Astrocyte (in vitro differentiated cells and primary cell): ENCODE data around the gene TIMP3. TPM values are rescaled to one million over a fixed set of nuclear protein-coding genes. Genes with fewer than 3 reads are reported as not detected.

Source experiments
- DNase-seq: peaks from one replicate; pipeline ENCODE4 v3.0.0-alpha.2; 2010; ENCODE audit warnings: low read depth
- FAIRE-seq: peaks from 2 replicates; lab custom pipeline; 2011; peaks lifted over from hg19 to GRCh38; lab: Jason Lieb, UNC
- H2AFZ ChIP-seq: 2 replicates; pipeline ENCODE4 v1.6.0; 2012; ENCODE audit warnings: low read depth, low read length, inconsistent platforms
- H3K27ac ChIP-seq: 2 replicates; pipeline ENCODE4 v1.5.1; 2011; ENCODE audit warnings: low read depth, low read length, inconsistent platforms
- H3K27me3 ChIP-seq: 2 replicates; pipeline ENCODE4 v1.6.0; 2011; ENCODE audit warnings: low read length, inconsistent platforms; ENCODE audit not compliant: insufficient read depth
- H3K36me3 ChIP-seq: 2 replicates; pipeline ENCODE4 v1.5.1; 2011; ENCODE audit warnings: low read length, inconsistent platforms; ENCODE audit not compliant: insufficient read depth
- H3K4me1 ChIP-seq: 2 replicates; pipeline ENCODE4 v1.5.1; 2011; ENCODE audit warnings: low read length, inconsistent platforms; ENCODE audit not compliant: insufficient read depth
- H3K4me2 ChIP-seq: 2 replicates; pipeline ENCODE4 v1.6.0; 2012; ENCODE audit warnings: low read length, inconsistent platforms
- H3K4me3 ChIP-seq: 2 replicates; pipeline ENCODE4 v1.5.1; 2011; ENCODE audit warnings: low read depth, mild to moderate bottlenecking, low read length, inconsistent platforms; ENCODE audit not compliant: insufficient read depth
- H3K79me2 ChIP-seq: 2 replicates; pipeline ENCODE4 v1.6.0; 2012; ENCODE audit warnings: mild to moderate bottlenecking, low read length, inconsistent platforms; ENCODE audit not compliant: insufficient read depth
- H3K9ac ChIP-seq: 2 replicates; pipeline ENCODE4 v1.6.0; 2012; ENCODE audit warnings: mild to moderate bottlenecking, low read length, inconsistent platforms
- H3K9me3 ChIP-seq: 2 replicates; pipeline ENCODE4 v1.5.1; 2012; ENCODE audit warnings: low read depth, mild to moderate bottlenecking, low read length, inconsistent platforms; ENCODE audit not compliant: insufficient read depth
- H4K20me1 ChIP-seq: 2 replicates; pipeline ENCODE4 v1.6.0; 2012; ENCODE audit warnings: low read length, inconsistent platforms; ENCODE audit not compliant: insufficient read depth
- H3K27ac Mint-ChIP-seq: one replicate; pipeline ENCODE4 v1.8.0; 2021; ENCODE audit warnings: mild to moderate bottlenecking, mixed read lengths; ENCODE audit not compliant: unreplicated experiment
- H3K27me3 Mint-ChIP-seq: one replicate; pipeline ENCODE4 v1.8.0; 2021; ENCODE audit warnings: low read depth, mixed read lengths; ENCODE audit not compliant: unreplicated experiment
- H3K36me3 Mint-ChIP-seq: one replicate; pipeline ENCODE4 v1.8.0; 2021; ENCODE audit warnings: low read depth, mixed read lengths; ENCODE audit not compliant: unreplicated experiment
- H3K4me1 Mint-ChIP-seq: one replicate; pipeline ENCODE4 v1.8.0; 2021; ENCODE audit warnings: low read depth, mixed read lengths; ENCODE audit not compliant: unreplicated experiment
- H3K4me3 Mint-ChIP-seq: one replicate; pipeline ENCODE4 v1.8.0; 2021; ENCODE audit warnings: mild to moderate bottlenecking, moderate library complexity, mixed read lengths; ENCODE audit not compliant: unreplicated experiment
- H3K9me3 Mint-ChIP-seq: one replicate; pipeline ENCODE4 v1.8.0; 2021; ENCODE audit warnings: mild to moderate bottlenecking, mixed read lengths; ENCODE audit not compliant: unreplicated experiment
- EZH2 ChIP-seq: IDR thresholded peaks from 2 replicates; pipeline ENCODE4 v1.6.1; 2012; ENCODE audit warnings: mild to moderate bottlenecking, low read length, inconsistent platforms; ENCODE audit not compliant: insufficient read depth
- total RNA-seq: library from RNA; stranded (reverse); gene quantifications from 2 replicates; pipeline ENCODE4 v1.2.1, GENCODE V29; 2021
- TF ChIP-seq, protein P1 (sequence below): IDR thresholded peaks from 2 replicates; pipeline ENCODE4 v1.5.1; 2011; ENCODE audit warnings: low read depth, mild to moderate bottlenecking, inconsistent platforms, low read length, moderate library complexity; ENCODE audit not compliant: insufficient read depth

TIMP3 gene
- total RNA-seq, 1 donor from 2014 or later, result 145 TPM

- H3K27me3 Mint-ChIP-seq, result no peaks in the 10 kb centered on the region
- Histone ChIP-seq H3K27me3 (no peaks in the 10 kb centered on the region), H3K9ac (no peak overlapping the region), H3K4me1 (peaks cover 34% of the 10 kb centered on the region), H2AFZ (no peak overlapping the region), H3K4me2 (peak overlapping the region; percentile 55), H3K79me2 (no peaks in the 10 kb centered on the region), H3K27ac (no peak overlapping the region), H3K9me3 (no peaks in the 10 kb centered on the region), H3K4me3 (no peak overlapping the region), H4K20me1 (no peaks in the 10 kb centered on the region), H3K36me3 (no peaks in the 10 kb centered on the region)
- H3K9me3 Mint-ChIP-seq, result peaks cover 15% of the 10 kb centered on the region
- H3K27ac Mint-ChIP-seq, result no peak overlapping the region
- DNase-seq, result peak; percentile 73
- H3K4me3 Mint-ChIP-seq, result no peak overlapping the region
- H3K4me1 Mint-ChIP-seq, result peaks cover 28% of the 10 kb centered on the region
- no peak for TF ChIP-seq EZH2
- TF ChIP-seq, protein P1, sequence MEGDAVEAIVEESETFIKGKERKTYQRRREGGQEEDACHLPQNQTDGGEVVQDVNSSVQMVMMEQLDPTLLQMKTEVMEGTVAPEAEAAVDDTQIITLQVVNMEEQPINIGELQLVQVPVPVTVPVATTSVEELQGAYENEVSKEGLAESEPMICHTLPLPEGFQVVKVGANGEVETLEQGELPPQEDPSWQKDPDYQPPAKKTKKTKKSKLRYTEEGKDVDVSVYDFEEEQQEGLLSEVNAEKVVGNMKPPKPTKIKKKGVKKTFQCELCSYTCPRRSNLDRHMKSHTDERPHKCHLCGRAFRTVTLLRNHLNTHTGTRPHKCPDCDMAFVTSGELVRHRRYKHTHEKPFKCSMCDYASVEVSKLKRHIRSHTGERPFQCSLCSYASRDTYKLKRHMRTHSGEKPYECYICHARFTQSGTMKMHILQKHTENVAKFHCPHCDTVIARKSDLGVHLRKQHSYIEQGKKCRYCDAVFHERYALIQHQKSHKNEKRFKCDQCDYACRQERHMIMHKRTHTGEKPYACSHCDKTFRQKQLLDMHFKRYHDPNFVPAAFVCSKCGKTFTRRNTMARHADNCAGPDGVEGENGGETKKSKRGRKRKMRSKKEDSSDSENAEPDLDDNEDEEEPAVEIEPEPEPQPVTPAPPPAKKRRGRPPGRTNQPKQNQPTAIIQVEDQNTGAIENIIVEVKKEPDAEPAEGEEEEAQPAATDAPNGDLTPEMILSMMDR, result no peak
- FAIRE-seq, result no peak
- H3K36me3 Mint-ChIP-seq, result no peaks in the 10 kb centered on the region
Observed at GRCh38 chr22:32761251-32761903, 40.1 kb upstream of the TIMP3 start.

- no peaks in the 10 kb centered on the region for H3K36me3 ChIP-seq
- no peak overlapping the region for H2AFZ ChIP-seq
- peak overlapping the region; percentile 41 for H3K27ac ChIP-seq
- H3K9ac ChIP-seq, result peak overlapping the region; percentile 21
- no peaks in the 10 kb centered on the region for H3K79me2 ChIP-seq
- peaks cover 3% of the 10 kb centered on the region for H3K27me3 ChIP-seq
- peaks cover 21% of the 10 kb centered on the region for H3K4me1 Mint-ChIP-seq
- no peaks in the 10 kb centered on the region for H3K27me3 Mint-ChIP-seq
- H4K20me1 ChIP-seq, result no peaks in the 10 kb centered on the region
- H3K4me3 ChIP-seq, result no peak overlapping the region
- peaks cover 34% of the 10 kb centered on the region for H3K4me1 ChIP-seq
- no peak for TF ChIP-seq EZH2
- TF ChIP-seq, protein P1, result no peak
- peak overlapping the region; percentile 35 for H3K27ac Mint-ChIP-seq
- peaks cover 15% of the 10 kb centered on the region for H3K9me3 Mint-ChIP-seq
- H3K4me2 ChIP-seq, result peak overlapping the region; percentile 14
- no peak overlapping the region for H3K4me3 Mint-ChIP-seq
- H3K9me3 ChIP-seq, result peaks cover 4% of the 10 kb centered on the region
- peak; percentile 87 for DNase-seq
- peak; percentile 56 for FAIRE-seq
- no peaks in the 10 kb centered on the region for H3K36me3 Mint-ChIP-seq
Observed at GRCh38 chr22:32764330-32765131, 37.0 kb upstream of the TIMP3 start.
